ENCODE results near the gene CNN2.

CNN2 gene

DNA sequence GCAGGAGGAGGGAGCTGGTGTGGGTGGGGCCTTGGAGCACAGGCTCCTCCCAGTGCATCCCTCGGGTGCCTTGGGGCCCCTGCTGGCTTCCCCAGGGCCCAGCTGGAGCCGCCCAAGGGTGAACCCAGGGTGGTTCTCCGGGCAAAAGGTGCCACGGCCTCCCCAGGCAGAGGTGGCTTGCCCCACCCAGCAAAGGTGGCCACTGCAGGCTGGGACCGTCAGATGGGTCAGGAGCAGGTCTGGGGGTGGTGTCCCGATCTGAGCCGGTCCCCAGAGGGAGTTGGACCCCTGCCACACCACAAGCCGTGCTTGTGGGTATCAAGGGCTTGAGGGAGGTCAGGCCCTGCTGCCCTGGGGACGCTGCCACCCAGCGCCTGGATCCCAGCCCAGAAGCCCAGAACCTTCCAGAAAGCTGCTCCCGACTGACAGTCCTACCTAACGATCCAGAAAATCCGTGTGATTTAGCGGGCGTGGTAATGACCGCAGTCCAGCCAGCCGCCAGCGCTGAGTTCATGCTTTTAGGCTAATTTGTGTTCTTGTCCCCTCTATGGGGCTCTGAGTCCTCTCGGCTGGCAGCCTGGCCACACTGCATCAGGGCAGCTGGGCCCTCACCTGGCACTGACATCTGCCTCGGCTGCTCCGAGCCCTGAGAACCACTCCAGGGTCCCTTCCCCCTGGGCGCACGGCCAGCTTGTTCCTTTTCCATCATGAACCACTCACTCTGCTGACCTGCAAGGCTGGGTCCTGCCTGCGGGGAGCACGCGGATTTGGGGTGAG, 31.2 kb upstream of the CNN2 start:
- no peak for DNase-seq (ENCODE audit: low spot score)

DNA sequence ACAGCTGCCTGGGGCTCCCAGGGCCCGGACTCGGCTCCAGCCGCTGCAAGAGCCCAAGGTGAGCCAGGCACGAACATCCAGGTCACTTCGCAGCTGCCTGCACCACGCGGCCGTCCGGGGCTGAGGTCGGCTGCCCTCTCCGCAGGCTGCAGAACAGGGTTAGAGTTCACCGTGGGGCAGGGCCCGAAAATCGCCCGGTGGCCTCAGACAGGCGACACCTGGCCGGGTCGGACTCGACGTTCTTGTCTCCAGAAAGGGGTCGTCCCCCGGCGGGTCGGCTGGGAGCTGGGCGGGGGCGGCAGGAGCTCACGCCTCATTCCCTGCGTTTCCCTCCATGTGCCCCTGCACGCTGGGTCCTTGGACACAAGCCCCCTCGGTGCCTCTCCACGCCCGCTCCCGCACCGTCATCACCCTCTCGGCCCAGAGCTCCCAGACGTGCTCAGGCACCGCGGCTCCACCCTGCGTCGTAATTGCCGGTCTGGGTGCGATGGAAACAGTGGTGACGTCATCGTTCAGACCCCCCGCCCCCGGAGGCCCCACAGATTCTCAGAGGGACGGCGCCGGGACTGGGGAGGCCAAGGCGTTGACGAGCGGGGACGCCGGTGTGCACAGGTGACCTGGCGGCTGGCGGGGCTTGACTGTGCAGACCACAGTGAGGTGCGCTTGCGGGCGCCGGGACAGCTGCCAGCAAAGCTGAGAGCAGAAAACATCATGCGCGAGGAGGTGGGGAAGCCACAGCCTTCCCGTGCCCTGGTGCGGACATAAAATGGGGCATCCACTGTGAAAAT, 30.2 kb upstream of the CNN2 start:
- DNase-seq (ENCODE audit: low spot score): peak; percentile 82

DNA sequence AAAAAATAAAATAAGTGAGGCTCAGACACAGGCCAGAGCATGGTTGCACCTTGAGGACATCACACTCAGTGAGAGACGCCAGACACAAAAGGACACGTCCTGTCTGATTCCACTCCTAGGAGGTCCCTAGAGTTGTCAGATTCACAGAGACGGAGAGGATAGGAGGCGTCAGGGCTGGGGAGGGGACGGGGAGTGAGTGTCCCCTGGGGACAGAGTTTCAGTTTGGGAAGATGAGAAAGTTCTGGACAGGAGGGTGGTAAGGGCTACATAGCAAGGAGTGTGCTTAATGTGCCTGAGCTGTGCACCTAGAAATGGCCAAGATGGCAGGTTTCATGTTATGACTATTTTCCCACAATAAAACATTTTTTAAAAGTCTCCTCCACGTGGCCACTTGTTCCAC, 28.3 kb upstream of the CNN2 start:
- DNase-seq (ENCODE audit: low spot score): no peak

DNA sequence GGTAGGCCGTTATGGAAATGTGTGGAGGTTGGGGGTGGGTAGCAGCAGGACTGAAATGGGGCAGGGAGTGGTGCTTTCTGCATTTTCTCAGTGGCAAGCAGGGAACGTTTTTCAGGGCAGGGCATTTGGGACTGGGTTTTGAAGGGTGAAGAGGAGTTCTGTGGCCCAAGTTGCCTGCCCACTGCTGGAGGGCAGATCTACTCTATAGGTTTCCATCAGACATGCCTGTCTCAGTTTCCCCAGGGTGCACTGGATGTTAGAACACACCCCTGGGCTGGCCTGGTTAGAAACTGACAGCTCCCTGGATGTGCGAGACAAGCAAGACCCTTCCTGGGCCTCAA, 27.1 kb upstream of the CNN2 start:
- no peak for DNase-seq (ENCODE audit: low spot score)

DNA sequence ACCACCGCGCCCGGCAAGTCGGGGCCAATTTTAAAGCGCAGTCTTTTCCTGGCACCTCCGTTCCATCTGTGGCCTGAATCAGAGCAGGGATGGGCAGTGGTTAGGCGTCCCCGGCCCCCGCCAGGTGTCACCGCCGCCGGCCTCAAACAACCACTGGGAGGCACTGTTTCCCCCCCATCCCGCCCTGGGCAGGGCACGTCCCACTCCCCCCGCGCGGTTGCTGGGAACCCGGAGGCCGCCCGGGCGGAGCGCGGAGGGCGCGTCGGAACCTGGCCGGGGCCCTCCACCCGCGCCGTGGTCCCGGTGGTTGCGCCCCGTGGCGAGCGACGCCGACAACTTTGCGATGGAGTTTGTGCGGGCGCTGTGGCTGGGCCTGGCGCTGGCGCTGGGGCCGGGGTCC, 26.3 kb upstream of the CNN2 start, which contains the start of gene GRIN3B:
Gene GRIN3B (plus strand): TSS at position 325 of the 400 bp plus-strand sequence. CDS start 19 bp downstream, at position 344.
- peak; percentile 99 for DNase-seq (ENCODE audit: low spot score)

DNA sequence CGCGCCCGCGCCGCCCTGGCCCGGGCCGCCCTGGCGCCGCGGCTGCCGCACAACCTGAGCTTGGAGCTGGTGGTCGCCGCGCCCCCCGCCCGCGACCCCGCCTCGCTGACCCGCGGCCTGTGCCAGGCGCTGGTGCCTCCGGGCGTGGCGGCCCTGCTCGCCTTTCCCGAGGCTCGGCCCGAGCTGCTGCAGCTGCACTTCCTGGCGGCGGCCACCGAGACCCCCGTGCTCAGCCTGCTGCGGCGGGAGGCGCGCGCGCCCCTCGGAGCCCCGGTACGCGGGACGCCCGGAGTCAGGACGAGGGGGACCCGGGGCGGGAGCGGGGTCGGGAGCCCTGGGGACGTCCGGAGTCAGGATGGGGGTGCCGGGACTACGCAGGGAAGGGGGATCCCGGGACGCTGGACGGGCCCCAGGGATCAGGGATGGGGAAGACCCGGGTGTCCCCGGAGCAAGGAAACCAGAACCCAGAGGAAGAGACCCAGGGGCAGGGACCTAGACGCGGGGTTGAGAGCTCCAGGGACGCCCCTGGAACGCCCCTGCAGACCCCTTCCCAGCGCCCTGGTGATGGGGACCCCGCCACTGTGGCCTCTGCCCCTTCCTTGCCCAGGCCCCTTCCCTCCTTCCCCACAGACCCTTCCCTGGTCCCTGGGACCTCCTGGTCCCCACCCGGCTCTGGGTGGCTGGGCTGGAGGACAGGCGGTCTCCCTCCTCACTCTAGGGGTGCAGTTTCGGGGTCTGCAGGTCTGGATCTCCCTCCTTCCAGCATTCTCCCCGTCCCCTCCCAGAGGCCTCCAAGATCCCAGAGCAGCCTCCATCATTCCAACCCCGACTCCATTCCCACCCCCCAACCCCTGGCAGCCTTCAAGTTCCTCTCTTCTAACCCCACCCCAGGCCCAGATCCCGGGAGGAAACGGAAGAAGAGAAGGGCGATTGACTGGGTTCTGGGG, 25.5 kb upstream of the CNN2 start:
- DNase-seq (ENCODE audit: low spot score): peak; percentile 93

DNA sequence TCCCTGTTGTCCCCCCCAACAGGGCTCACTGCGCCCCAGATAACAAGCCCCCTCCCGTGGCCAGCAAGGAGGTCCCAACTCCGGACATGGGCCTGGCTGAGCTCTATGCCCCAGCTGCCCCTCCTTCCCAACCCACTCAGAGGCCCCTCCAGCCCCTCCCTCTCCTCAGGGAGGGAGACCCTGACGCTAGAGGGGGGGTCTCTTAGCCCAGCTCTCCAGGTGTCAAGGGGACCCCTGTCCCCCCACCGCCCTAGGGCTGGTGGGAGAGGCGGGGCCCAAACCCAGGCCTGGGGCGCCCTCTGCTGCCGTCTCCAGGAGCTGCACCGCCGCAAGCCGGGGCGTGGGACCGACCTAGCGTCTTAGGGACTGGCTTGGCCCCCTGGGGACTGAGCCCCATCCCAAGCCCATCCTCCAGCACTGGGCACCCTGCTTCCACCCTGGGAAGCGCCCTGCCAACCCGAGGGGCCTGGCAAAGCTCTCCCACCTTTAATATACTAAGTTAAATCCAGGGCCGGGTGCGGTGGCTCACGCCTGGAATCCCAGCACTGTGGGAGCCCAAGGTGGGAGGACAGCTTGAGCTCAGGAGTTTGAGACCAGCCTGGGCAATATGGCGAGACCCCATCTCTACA, 24.8 kb upstream of the CNN2 start:
- peak; percentile 98 for DNase-seq (ENCODE audit: low spot score)

DNA sequence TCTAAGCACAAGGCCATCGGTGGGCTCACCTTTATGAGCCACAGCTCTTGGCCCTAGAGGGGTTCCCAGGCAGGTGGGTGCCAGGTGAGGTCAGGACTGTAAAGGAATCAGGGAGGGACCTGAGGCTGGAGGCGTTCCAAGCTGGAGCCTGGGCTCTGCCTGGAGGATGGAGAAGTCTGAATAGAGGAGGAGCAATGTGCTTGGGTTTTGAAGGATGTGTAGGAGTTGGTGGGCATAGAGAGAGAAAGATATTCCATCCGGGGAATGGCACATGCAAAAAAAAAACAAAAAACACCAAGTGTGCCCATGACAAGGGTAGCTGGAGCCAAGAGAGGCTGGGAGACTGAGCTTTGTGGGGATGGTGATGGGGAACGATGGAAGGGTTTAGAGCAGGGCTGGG, 23.8 kb upstream of the CNN2 start:
- no peak for DNase-seq (ENCODE audit: low spot score)

DNA sequence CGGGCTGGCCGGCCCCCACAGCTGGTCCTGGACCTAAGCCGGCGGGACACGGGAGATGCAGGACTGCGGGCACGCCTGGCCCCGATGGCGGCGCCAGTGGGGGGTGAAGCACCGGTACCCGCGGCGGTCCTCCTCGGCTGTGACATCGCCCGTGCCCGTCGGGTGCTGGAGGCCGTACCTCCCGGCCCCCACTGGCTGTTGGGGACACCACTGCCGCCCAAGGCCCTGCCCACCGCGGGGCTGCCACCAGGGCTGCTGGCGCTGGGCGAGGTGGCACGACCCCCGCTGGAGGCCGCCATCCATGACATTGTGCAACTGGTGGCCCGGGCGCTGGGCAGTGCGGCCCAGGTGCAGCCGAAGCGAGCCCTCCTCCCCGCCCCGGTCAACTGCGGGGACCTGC, 23.1 kb upstream of the CNN2 start:
- DNase-seq (ENCODE audit: low spot score): no peak

DNA sequence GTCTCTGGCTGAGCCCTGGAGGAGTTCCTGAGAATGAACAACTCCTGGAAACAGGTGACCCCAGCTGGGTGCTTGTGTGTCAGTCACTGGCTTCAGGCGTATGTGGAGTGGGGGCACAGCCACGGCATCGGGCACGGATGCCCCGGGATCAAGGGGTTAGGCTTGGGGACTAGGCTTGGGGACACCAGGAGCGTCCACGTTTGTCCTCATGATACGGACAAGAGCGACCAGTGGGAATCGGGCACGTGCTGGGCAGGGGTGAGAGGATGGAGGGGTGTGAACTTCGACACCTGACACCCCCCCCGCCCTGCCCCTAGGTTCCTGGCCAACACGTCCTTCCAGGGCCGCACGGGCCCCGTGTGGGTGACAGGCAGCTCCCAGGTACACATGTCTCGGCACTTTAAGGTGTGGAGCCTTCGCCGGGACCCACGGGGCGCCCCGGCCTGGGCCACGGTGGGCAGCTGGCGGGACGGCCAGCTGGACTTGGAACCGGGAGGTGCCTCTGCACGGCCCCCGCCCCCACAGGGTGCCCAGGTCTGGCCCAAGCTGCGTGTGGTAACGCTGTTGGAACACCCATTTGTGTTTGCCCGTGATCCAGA, 22.1 kb upstream of the CNN2 start:
- no peak for DNase-seq (ENCODE audit: low spot score)

DNA sequence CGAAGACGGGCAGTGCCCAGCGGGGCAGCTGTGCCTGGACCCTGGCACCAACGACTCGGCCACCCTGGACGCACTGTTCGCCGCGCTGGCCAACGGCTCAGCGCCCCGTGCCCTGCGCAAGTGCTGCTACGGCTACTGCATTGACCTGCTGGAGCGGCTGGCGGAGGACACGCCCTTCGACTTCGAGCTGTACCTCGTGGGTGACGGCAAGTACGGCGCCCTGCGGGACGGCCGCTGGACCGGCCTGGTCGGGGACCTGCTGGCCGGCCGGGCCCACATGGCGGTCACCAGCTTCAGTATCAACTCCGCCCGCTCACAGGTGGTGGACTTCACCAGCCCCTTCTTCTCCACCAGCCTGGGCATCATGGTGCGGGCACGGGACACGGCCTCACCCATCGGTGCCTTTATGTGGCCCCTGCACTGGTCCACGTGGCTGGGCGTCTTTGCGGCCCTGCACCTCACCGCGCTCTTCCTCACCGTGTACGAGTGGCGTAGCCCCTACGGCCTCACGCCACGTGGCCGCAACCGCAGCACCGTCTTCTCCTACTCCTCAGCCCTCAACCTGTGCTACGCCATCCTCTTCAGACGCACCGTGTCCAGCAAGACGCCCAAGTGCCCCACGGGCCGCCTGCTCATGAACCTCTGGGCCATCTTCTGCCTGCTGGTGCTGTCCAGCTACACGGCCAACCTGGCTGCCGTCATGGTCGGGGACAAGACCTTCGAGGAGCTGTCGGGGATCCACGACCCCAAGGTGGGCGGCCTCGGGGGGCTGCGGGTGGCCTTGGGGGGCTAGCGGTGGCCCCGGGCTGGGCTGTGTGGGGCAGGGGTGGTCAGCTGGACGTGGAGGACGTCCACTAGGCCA, 21.4 kb upstream of the CNN2 start:
- no peak for DNase-seq (ENCODE audit: low spot score)

DNA sequence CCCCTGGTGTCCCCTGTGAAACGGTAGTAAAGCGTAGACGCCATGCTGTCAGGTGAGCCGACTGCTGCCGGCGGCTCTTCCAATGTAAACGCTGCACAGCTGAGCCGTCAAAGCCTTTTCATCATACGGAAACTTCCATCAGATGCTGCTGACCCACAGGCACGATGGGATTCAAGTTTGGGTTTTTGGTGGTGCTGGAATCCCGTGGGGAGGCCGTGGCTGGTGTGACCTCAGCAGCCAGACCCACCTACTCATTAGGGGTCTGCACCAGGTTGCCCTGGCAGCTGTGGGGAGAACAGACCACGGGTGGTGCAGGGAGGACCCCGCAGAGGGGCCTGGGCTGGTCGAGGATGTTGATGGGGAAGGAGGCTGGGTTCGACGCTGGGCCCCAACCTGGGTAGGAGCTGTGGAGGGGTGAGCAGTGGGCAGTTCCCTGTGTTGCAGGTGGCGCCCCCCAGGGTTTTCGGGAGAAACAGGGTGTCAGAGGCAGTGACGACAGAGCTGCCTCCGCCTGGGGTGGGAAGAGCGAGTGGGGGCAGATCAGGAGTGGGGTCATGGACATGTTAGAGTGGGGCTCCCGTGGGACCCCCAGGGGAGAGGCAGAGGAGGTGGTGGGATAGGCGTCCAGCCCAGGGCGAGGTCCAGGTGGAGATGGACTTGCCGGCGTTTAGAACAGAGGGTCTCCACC, 19.6 kb upstream of the CNN2 start:
- DNase-seq (ENCODE audit: low spot score): no peak

DNA sequence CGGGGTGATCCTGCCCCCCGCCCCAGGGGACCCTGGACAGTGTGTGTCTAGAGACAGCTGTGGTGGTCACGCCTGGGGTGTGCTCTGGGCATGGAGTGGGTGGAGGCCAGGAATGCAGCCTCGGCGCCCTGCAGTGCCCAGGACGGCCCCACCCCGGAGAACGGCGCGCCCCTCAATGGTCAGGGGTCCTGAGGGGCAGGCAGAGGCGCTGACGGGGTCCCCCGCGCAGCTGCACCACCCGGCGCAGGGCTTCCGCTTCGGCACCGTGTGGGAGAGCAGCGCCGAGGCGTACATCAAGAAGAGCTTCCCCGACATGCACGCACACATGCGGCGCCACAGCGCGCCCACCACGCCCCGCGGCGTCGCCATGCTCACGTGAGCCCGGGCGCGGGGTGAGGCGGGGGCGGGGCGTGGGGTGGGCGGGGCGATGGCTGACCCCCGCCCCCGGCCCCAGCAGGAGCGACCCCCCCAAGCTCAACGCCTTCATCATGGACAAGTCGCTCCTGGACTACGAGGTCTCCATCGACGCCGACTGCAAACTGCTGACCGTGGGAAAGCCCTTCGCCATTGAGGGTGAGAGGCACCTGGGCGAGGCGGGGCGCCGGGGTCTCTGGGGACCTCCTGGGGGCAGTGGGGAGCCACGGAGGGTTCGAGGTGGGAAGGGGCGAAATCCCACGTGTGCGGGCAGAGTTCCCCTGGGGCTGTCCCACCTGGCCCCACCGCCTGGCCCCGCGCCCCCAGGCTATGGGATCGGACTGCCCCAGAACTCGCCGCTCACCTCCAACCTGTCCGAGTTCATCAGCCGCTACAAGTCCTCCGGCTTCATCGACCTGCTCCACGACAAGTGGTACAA, 18.8 kb upstream of the CNN2 start:
- DNase-seq (ENCODE audit: low spot score): no peak

DNA sequence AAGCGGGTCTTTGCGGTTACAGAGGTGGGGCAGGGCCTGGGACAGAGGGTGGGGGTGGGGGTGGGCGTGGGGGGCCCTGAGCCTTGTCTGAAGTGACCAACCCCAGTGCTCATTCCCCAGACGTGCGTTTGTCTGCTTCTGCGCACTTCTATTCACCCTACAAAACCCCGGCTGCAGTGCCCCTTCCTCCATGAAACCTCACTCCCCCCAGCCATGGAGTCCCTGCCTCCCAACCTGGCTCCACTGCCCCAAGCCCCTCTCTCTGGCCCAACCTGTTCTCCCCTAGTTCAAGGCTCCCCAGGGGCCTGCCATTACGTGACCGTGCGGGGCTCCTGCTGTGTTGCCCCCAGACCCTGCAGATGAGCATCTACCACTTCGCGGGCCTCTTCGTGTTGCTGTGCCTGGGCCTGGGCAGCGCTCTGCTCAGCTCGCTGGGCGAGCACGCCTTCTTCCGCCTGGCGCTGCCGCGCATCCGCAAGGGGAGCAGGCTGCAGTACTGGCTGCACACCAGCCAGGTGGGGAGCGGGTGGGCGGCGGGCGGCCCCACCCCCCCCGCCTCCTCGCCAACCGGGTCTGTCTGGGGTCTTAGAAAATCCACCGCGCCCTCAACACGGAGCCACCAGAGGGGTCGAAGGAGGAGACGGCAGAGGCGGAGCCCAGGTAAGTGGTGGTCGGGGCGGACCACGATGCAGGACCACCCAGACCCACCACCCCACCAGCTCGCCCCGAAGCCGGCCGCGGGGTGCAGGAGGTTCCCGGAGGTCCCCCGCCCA, 18.0 kb upstream of the CNN2 start:
- DNase-seq (ENCODE audit: low spot score): no peak

DNA sequence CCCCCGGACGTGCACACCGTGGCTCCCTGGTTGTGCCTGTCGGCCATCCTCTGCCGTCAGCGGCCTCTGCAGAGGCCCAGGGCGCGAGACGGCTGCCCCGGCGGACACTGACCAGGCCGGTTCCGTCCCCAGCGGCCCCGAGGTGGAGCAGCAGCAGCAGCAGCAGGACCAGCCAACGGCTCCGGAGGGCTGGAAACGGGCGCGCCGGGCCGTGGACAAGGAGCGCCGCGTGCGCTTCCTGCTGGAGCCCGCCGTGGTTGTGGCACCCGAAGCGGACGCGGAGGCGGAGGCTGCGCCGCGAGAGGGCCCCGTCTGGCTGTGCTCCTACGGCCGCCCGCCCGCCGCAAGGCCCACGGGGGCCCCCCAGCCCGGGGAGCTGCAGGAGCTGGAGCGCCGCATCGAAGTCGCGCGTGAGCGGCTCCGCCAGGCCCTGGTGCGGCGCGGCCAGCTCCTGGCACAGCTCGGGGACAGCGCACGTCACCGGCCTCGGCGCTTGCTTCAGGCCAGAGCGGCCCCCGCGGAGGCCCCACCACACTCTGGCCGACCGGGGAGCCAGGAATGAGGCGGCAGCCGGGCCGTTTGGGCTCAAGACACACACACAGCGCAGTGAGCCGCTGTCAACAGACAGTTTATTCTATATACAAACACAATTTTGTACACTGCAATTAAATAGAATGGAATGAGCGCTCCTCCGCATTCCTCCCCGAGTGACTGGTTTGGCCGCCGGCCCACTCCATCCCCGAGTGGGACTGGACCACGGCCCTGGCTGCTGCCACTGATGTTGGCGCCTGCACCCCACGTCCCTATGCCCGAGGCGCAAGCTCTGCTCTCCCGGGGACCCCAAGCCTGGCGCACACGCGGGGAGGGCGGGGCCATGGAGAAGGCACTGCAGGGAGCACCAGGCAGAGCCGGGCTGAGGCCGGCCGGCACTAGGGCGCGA, 17.1 kb upstream of the CNN2 start:
- DNase-seq (ENCODE audit: low spot score): no peak

DNA sequence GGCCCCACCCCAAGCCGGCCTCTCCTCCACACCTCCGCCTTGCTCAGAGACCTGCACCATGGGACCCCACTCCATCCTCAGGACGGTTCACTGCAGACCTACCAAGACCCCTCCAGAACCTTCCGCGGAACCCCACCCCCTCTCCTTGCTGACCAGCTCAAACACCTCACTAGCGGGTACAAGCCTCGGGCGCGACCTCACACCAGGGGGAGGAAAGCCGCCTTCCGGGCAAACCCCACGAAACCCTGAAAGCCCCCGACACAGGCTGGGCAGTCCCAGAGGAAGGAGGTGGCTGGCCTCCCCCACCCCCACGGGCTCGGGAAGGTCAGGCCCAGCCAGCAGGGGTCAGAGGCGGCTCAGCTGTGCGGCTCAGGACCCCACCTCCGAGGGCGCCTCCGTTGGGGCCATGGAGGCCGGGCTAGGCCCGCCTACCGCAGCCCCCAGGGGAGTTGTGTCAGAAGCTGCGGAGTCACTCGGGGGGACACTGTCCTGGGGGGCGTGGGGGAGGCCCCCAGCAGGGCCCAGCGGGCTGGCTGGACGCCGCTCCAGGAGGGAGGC, 16.3 kb upstream of the CNN2 start:
- DNase-seq (ENCODE audit: low spot score): no peak

Measured in HuH-7.5 (cell line).